ENCODE results near the gene DENND2D.

Gene DENND2D

GRCh38 chr1:111164151-111164550 lies 36.3 kb downstream of the DENND2D start:
- no peak for DNase-seq

- no peak for DNase-seq
Measured at GRCh38 chr1:111163363-111163762, 37.1 kb downstream of the DENND2D start.

GRCh38 chr1:111162488-111162880 lies 38.0 kb downstream of the DENND2D start:
- no peak for DNase-seq

GRCh38 chr1:111161843-111162487 lies 38.5 kb downstream of the DENND2D start:
- DNase-seq, result no peak

DNA sequence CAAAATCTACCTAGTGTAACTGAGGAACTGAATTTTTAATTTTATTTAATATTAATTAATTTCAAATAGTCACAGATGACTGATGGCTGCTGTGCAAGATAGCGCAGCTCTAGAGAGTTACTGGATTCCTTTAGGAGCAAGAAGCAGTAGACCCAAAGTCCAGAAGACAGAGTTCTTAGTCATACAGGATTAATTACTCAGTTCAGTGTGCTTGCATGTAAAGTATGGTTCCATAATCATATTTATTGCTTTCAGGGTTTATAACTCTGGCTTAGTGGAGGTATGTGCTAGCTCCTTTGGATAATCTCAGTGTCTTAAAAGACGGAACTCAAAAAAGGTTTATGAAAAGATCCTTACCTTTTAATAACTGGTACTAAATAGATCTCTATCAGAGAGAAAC lies 43.0 kb downstream of the DENND2D start:
- DNase-seq, result no peak

- no peak for DNase-seq
Measured at GRCh38 chr1:111154021-111154999, 46.1 kb downstream of the DENND2D start.

- DNase-seq, result no peak
Measured at GRCh38 chr1:111151838-111152237, 48.6 kb downstream of the DENND2D start.

DNA sequence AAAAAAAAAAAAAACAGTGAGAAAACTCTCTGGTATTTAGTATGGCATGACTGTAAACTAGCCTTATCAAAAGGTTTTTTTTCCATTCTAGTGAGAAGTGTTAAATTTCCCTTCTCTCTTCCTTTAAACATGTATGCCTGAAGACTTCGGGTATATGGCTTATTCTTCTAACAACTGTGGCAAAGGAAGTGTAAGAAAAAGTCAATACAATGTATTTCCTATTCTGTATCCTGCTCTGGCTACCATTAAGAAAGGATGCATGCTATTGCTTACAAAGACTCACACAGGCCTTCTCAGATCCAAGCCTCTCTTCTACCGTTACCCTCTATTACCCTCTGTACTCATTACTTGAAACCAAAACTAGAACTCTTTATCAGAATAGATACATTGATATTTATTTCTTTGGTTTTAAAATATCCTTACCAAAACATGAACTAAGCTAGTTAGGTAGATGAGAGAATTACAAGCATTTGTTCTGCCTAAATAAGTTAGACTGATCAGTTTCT lies 52.0 kb downstream of the DENND2D start:
- DNase-seq, result no peak

- DNase-seq, result no peak
Measured at GRCh38 chr1:111147948-111148347, 52.5 kb downstream of the DENND2D start.

DNA sequence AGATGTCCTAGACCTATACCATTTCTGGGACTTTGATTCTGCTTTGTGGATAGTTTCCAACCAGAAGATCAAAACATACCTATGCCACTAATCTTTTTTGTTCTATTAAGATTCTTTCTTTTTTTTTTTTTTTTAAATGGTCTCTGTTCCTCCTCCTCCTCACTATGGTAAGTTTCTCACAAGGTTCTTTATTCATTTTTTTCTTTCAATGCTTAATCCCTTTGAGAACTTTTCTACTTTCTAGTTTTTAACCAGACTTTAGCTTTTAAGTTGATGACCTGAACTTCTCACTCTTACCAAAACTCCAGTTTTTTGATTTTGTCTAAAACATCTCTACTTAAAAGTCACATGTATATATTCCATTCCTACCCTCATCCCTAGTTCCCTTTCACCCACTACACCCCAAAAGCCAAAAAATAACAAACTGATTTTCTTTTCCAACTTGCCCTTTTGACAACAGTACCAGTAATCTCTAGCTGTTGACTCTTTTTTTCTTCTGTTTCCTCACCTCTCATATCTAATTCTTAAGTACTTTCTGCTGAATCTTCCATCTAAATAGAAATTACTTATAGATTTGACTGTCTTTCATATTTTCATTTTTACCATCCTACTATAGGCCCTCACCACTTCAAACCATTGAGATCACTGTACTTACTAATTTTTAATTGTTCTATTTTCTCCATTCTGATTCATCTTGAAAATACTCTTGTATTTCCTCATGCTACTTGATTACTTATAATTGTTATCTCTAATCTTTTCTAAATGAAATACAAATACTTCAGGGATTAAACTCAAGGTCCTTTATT lies 54.3 kb downstream of the DENND2D start:
- DNase-seq, result no peak

- no peak for DNase-seq
Measured at GRCh38 chr1:111145542-111145941, 54.9 kb downstream of the DENND2D start.

- DNase-seq, result no peak
Measured at GRCh38 chr1:111142356-111142975, 58.0 kb downstream of the DENND2D start.

DNA sequence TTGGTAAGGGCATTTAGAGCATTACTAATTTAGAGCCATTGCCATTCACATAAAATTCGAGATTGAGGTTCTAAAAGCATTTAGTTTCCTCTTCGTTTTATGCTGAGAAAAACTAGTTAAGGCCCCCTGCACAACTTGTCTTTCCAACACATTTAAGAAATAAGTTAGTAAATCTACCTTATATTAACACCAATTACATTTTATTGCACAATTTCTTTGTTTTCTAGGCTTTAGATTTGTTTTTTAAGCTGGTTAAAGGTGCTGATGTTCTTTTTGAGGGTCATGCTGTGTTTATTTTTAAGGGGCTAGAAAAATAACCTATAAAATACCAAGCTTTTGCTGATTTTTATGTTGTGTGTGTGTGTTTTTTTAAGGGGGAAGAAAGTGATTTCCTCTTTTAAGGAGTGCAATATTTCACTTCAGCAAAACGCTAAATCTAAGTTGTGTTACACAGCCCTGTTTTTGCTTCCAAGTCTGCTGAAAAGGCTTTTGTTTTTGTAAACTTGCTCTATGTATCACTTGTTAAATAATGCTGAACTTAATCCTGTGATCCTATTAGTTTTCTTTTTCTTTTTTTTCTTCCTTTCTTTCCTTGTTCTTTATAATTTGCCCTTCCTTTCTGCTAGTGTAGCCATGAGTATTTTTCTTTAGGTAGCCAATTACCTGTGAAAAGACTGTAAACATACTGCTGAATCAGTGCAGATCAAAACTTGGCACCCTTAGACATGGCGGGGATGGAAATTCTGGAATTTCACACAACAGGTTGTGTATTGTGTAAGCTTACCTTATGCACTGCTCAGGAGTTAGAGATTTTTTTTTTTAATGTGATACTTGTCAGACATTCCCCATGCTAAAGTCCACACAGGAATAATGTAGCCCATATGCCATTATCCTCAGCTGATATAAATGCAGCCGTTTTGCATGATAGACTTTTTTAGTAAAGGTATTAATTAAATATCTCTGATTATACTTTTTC lies 58.9 kb downstream of the DENND2D start:
- DNase-seq, result no peak

DNA sequence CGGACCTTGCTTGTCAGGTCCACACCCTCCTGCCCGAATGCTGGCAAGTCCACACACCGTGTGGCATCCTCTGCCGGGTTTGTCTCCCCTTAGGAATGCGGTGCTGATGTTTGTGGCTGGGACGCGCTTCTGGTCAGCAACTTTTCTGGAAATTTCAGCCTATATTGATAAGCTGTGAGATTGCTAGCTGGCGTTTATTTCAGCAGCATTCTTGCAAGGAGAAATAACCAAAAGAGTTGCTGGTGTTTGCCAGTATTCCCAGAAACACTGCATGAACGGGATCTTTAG lies 59.8 kb downstream of the DENND2D start:
- no peak for DNase-seq

DNA sequence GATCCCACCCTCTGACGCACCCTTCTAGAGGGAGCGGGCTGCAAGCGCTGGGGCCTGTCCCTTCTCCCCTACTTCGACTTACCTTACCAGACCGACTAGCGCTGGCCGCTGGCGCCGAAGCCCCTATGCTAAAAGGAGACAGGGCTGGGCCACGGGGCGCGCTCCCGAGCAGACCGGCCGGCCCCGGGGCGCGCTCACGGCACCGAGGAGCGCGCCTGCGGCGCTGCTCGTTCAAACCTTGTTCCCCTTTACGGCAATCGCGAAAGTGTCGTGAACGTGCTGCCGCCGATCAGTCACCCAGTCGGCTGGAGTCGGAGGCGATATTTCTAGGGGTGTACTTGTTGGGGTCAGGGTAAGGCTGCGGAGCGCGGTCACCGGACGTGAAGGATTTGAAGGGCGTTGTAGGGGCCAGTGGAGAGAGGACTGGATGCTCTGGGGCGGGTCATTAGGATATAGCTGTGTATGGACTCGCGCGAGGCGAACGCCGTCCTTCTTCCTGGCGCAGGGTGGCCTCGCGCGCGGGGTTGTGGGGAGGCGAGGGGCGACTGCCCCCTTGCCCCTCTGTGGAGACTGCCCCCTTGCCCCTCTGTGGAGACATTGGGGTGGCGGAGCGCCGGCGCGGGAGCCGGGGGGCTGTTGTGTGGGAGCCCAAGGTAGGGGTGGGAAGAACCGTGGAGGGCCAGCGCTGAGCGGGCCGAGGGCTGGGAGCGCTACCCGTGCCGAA lies 60.3 kb downstream of the DENND2D start, which contains the start of the genes CEPT1 and DRAM2:
Gene CEPT1 (plus strand): TSS at position 268 of the 724 bp plus-strand sequence. CDS start 7,492 bp downstream, outside the sequence.
Gene DRAM2 (minus strand): TSS at position 138 of the 724 bp plus-strand sequence. CDS start 8,539 bp downstream, outside the sequence.
- DNase-seq, result peak; percentile 89

DNA sequence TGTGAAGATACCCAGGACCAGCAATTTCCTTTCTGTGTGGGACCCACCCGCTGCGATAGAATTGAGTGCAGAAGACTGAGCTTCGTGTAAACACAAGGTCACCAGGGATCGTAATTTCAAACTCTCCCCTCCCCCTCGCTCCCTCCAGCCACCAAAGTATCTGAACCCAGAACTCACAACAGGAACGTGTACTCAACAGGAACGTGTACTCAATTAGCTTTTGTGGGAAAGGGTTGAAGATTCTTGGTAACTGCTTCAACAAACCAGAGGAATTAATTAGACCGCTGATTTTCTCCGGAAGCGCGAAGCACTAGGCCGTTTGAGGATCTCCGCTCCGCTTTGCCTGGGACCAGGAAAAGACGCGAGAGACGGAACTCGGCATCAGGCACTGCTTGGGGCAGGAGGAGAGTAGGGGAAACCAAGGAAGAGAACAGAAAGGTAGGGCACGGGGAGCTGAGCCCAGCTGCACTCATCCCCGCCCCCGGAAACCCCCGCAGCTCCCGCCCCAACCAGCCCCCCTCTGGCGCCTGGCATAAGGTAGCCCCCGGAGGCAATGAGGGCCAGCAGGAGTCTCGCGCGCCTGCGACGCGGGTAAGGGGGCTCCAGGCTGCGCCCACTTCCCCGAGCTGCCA lies 61.0 kb downstream of the DENND2D start:
- peak; percentile 64 for DNase-seq
